Stimulated activated memory B cell treated with anti-CD40 and anti-IgM and Interleukin-4, amounts not matched to agents 10 μg/mL and 1 μg/mL and 100 μg/mL, for 72 hours (primary cell): ENCODE results near the gene CCDC32.

Source experiments
- ATAC-seq: fragments of 150-1000 bp; cut with Tn5 transposase; 2 replicates; pipeline ENCODE4 v1.10.0; 2021
- H3K27ac Mint-ChIP-seq: one replicate; pipeline ENCODE4 v1.8.0; 2022; ENCODE audit warnings: mild to moderate bottlenecking, mixed read lengths
- H3K27me3 Mint-ChIP-seq: one replicate; pipeline ENCODE4 v1.8.0; 2022; ENCODE audit warnings: mixed read lengths
- H3K36me3 Mint-ChIP-seq: one replicate; pipeline ENCODE4 v1.8.0; 2022; ENCODE audit warnings: mixed read lengths
- H3K4me1 Mint-ChIP-seq: one replicate; pipeline ENCODE4 v1.8.0; 2022; ENCODE audit warnings: mixed read lengths
- H3K4me3 Mint-ChIP-seq: one replicate; pipeline ENCODE4 v1.8.0; 2022; ENCODE audit warnings: mild to moderate bottlenecking, moderate library complexity, mixed read lengths
- H3K9me3 Mint-ChIP-seq: one replicate; pipeline ENCODE4 v1.8.0; 2022; ENCODE audit warnings: mixed read lengths

The CCDC32 gene

GRCh38 chr15:40511093-40511471 is 53.8 kb downstream of the CCDC32 start:
- Mint-ChIP-seq H3K4me1 (peaks cover 34% of the 10 kb centered on the region), H3K27ac (peak overlapping the region; percentile 81), H3K4me3 (peak overlapping the region; percentile 82), H3K9me3 (no peaks in the 10 kb centered on the region), H3K36me3 (no peaks in the 10 kb centered on the region), H3K27me3 (peaks cover 16% of the 10 kb centered on the region)
- peak; percentile 85 for ATAC-seq

GRCh38 chr15:40510201-40510600 is 54.6 kb downstream of the CCDC32 start:
- ATAC-seq = no peak
- Mint-ChIP-seq H3K27me3 (peaks cover 16% of the 10 kb centered on the region), H3K27ac (no peak overlapping the region), H3K4me1 (peaks cover 34% of the 10 kb centered on the region), H3K36me3 (no peaks in the 10 kb centered on the region), H3K9me3 (no peaks in the 10 kb centered on the region), H3K4me3 (peak overlapping the region; percentile 57)

- no peaks in the 10 kb centered on the region for H3K36me3 Mint-ChIP-seq
- H3K9me3 Mint-ChIP-seq = no peaks in the 10 kb centered on the region
- peaks cover 34% of the 10 kb centered on the region for H3K4me1 Mint-ChIP-seq
- H3K27ac Mint-ChIP-seq = no peak overlapping the region
- peaks cover 27% of the 10 kb centered on the region for H3K27me3 Mint-ChIP-seq
- H3K4me3 Mint-ChIP-seq = no peak overlapping the region
- ATAC-seq = no peak
Observed at GRCh38 chr15:40508216-40508615, 56.6 kb downstream of the CCDC32 start.

GRCh38 chr15:40506964-40507571 is 57.8 kb downstream of the CCDC32 start:
- Mint-ChIP-seq H3K27ac (no peak overlapping the region), H3K36me3 (no peaks in the 10 kb centered on the region), H3K9me3 (no peaks in the 10 kb centered on the region), H3K4me3 (peak overlapping the region; percentile 45), H3K4me1 (peaks cover 29% of the 10 kb centered on the region), H3K27me3 (peaks cover 38% of the 10 kb centered on the region)
- peak; percentile 59 for ATAC-seq
